GM18909 (cell line): ENCODE results near the gene CCR5AS.
A peak's percentile ranks its signal among the peaks of the same experiment; 100 is the strongest.

ENCODE experiments used
- ATAC-seq: cut with Tn5 transposase; IDR thresholded peaks from one replicate; pipeline ENCODE4 v1.9.1; 2021; ENCODE audit warnings: mild to moderate bottlenecking; ENCODE audit not compliant: unreplicated experiment, poor library complexity

CCR5AS gene

DNA sequence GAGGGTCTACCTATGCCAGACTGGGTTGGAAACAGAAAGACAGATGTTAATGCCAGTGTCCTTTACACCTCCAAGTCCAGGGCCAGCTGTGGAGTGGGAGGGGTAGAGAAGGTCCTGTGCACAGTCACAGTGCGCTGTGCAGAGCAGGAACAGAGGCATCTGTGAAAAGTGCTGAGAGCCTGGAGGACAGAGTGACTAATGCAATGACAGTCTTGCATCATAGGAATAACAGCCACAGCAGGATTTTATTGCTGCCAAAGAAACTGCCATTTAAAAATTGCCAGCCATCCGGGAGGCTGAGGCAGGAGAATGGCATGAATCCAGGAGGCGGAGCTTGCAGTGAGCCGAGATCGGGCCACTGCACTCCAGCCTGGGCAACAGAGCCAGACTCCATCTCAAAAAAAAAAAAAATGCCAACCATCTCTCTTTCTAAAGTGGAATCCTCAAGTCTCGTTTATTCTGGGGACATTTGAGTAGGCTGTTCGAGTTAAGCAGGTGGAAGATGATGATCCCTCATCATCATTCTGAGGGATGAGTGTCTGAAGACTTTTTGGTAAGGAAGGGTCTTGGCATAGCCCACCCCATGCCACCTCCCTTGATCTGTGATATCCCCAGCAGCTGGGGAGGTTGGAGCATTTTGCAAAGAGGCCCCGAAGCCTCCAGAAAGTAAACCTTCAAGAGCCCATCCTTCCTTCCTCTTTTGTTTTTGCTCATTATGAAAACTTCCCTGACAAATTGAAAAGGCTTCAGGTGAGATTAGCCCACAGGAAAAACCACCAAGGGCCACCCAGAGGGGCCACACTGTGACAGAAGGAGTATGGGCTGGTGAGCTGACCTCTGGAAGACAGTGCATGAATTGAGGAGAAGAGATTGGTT lies 45.2 kb downstream of the CCR5AS start:
- no peak for ATAC-seq

- ATAC-seq = no peak
Observed at GRCh38 chr3:46360907-46361306, 46.0 kb downstream of the CCR5AS start.

DNA sequence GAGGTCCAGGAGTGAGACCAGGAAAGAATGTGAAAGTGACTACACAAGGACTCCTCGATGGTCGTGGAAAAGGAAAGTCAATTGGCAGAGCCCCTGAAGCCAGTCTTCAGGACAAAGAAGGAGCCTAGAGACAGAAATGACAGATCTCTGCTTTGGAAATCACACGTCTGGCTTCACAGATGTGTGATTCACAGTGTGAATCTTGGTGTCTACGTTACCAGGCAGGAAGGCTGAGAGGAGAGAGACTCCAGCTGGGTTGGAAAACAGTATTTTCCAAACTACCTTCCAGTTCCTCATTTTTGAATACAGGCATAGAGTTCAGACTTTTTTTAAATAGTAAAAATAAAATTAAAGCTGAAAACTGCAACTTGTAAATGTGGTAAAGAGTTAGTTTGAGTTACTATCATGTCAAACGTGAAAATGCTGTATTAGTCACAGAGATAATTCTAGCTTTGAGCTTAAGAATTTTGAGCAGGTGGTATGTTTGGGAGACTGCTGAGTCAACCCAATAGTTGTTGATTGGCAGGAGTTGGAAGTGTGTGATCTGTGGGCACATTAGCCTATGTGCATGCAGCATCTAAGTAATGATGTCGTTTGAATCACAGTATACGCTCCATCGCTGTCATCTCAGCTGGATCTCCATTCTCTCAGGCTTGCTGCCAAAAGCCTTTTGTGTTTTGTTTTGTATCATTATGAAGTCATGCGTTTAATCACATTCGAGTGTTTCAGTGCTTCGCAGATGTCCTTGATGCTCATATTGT lies 47.0 kb downstream of the CCR5AS start:
- no peak for ATAC-seq

GRCh38 chr3:46358466-46358865 lies 48.4 kb downstream of the CCR5AS start:
- no peak for ATAC-seq

DNA sequence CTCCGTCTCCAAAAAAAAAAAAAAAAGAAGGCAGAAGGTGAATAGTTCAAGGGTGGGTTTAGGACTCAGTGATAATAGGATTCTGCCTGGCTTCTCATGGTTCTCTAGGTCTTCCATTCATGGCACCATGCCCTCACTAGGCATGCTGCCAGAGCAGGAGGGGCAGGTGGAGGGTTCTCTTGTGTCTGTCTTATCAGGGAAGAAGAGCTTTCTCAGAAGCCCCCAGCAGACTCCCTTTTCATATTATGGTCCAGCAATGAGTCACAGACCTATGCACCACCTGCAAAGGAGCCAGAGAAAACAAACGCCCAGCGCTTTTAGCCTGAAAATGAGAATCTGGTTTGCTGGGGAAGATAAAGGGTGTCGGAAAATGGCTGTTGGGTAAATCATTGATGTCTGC lies 50.0 kb downstream of the CCR5AS start:
- ATAC-seq = no peak

DNA sequence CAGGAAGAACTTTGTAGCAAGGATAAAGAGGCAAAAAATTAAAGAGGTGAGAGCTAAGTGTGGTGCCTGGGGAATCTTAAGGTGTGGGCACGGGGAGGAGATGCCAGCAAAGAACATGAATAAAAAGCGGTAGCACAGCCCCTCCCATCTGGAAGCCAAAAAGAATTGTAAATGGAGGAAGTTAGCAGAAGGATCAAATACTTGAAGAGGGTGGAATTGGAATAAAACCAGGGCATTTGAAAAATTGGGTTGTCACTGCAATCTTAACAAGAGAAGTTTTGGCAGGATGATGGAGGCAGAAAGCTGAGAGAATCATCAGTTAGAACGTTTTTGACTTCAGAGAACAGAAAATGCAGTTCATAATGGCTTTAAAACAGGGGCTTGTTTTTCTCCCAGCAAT lies 50.6 kb downstream of the CCR5AS start:
- ATAC-seq = no peak

DNA sequence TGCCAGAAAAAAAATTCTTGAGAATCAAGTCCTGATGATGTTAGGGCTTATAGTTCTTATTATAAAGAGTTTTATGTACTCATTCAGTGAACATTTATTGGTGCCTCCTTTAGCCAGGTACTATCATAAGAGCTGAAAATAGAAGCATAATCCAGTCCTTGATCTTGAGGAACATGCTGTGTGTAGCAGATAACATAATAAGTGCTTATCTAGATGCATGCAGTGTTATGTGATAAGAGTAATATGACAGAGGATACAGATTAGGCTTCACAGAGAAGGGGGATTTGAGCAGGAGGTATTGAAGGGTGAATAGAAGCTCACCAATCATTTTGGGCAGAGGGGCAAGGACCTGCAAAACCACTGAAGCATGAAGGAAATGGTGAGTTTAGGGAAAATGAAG lies 51.9 kb downstream of the CCR5AS start:
- no peak for ATAC-seq

GRCh38 chr3:46354478-46354877 lies 52.4 kb downstream of the CCR5AS start:
- no peak for ATAC-seq

DNA sequence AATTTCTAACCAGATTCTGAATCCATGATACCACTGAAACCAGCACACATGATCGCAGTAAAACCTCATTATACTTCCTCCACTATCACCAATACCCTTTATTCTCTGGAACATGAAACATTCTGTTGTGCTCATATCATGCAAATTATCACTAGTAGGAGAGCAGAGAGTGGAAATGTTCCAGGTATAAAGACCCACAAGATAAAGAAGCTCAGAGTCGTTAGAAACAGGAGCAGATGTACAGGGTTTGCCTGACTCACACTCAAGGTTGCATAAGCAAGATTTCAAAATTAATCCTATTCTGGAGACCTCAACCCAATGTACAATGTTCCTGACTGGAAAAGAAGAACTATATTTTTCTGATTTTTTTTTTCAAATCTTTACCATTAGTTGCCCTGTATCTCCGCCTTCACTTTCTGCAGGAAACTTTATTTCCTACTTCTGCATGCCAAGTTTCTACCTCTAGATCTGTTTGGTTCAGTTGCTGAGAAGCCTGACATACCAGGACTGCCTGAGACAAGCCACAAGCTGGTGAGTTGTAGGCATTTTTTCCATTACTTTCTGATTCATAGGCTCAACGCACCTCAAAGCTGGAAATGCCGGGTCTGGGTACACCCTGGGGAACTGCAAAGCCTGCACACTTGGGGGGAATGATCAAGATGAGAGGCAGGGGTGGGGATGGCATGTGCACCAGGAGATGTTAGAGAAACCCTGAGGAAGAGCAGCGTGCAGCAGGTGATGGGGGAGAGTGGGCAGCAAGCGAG lies 53.0 kb downstream of the CCR5AS start, which contains the start of gene CCR2:
TSS of gene CCR2 (plus strand) at position 465 of the 764 bp plus-strand sequence. CDS start 3,417 bp downstream, outside the sequence.
- ATAC-seq = no peak

DNA sequence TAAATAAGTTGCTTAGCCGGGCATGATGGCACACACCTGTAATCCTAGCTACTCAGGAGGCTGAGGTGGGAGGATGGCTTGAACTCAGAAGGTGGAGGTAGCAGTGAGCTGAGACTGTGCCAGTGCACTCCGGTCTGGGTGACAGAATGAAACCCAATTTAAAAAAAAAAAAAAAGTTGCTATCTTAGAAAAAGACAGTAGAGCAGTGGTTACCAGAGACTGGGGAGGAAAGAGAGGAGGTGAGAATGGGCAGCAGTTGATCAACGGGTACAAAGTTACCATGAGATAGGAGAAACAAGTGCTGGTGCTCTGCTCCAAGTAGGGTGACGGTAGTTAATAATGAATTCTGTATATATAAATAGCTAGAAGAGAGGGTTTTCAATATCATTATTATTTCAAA lies 53.8 kb downstream of the CCR5AS start:
- no peak for ATAC-seq

GRCh38 chr3:46351646-46352045 lies 55.2 kb downstream of the CCR5AS start:
- ATAC-seq = no peak

- ATAC-seq = peak; percentile 49
Observed at GRCh38 chr3:46350262-46350565, 56.7 kb downstream of the CCR5AS start.

DNA sequence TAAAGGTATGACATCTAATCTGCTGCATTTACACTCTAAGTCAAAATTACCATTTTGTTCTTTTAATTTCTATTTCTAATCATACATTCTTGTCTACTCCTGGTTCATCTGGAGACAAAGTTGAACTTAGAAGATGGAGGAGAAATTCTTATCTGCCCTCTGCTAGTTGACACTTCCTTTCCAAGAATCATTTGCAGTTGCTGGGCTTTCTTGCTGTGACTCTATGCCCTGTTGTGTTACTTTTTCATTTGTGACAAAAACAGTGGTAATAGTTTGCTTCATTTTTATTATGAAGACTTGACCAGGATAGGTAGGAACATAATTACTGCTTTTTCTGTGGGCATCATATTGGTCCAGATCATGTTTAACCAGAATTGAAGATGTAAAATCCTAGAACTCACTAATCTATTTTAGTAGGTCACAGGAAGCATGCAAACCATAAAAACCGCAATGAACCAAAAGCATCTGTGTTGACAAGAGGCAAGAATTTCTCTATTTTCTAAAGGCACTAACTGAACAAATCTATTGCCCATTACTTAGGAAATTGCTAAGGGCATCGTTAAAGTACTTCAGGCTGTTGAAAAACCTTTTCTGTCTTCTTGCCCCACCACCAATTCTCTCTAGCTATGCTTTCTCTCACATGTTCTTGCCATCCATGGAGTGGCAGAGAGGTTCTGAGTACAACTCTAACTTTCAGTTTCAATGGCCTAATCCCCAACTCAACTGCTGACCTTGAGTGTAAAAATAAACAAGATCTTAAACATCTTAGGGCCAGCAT lies 57.2 kb downstream of the CCR5AS start:
- peak; percentile 78 for ATAC-seq

DNA sequence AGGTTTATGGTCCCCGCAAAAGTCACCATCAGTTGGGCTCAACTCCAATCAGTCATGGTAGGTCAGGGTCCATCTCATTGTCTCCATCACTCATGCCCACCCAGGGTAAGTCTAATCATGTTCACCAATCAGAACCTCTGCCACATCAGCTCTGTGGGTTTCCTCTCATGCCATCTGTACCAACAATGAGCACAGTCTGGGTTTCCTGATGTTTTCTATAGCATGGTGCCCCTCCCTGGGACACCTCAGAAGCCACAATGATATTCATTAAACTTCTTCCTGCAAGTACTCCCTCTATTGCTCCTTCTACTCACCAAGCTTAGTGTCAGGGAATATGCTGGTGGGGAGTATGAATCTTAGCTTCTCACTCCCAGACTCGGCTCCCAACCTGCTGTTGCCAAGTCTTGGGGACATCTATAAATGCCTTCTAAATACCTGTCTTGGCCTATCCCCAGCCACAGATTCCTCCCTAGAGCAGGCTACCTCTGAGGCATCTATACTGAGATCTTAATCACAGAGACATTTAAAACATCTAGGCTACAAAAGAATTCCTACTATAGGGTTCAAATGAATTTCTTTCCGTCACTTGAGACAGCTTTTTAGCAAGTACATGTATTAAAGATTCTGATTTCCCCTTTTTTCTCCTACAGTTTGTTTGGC lies 57.9 kb downstream of the CCR5AS start:
- ATAC-seq = no peak

GRCh38 chr3:46344476-46344875 lies 62.4 kb downstream of the CCR5AS start:
- no peak for ATAC-seq

GRCh38 chr3:46338840-46339239 lies 68.0 kb downstream of the CCR5AS start:
- ATAC-seq = no peak

DNA sequence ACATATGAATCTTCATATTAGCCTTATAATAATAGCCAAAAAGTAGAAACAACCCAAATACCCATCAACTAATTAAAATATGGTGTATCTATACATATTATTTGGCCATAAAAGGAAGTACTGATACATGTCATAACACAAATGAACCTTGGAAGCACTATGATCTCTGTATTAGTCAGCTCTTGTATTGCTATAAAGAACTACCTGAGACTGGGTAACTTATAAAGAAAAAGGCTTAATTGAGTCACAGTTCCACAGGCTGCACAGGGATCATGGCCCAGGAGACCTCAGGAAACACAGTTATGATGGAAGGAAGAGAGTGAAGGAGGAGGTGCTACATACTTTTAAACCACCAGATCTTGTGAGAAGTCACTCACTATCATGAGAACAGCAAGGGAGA lies 69.0 kb downstream of the CCR5AS start:
- no peak for ATAC-seq

DNA sequence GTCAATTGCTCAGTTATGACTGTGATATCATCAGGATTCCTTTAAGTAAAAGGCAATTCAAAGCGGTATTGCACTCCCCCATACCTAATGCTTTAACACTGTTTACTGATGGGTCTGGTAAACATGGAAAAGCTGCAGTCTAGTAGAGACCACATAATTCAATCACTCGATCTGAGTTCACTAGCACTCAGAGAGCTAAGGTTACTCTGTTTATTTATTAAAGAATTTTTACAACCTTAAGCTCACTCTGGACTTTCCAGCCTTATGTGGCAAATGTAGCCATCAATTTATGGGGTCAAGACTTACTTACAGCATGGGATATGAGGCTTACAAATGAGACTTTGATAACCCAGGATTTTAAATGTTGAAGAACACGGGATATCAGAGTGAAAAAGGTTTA lies 71.3 kb downstream of the CCR5AS start:
- ATAC-seq = no peak

DNA sequence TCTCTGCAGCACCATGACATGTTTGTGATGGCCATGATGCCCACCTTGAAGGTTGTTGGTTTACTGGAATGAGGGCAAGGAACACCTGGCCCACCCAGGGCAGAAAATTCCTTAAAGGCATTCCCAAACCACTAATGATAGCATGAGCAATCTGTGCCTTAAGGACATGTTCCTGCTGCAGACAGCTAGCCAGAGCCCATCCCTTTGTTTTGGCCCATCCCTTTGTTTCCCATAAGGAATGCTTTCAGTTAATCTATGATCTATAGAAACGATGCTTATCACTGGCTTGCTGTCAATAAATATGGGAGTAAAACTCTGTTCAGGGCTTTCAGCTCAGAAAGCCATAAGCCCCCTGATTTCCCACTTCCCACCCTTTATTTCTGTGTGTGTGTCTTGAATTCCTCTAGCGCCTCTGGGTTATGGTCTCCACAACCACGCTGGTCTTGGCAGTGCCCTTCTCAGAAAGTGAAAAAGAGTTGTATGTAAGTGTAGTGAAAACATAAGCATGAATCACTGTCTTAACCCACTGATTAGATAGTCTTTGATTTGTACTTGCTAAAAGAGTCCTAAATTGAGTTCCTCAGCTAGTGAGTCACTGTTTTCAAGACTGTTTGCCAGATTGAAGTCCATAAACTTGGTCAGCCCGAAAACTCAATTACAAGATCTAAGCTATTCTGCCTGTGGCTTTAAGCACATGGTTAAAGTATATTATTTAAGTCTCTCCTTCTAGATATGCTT lies 72.0 kb downstream of the CCR5AS start:
- ATAC-seq = no peak
